ENCODE results near the gene ADAM12.

ADAM12 gene

DNA sequence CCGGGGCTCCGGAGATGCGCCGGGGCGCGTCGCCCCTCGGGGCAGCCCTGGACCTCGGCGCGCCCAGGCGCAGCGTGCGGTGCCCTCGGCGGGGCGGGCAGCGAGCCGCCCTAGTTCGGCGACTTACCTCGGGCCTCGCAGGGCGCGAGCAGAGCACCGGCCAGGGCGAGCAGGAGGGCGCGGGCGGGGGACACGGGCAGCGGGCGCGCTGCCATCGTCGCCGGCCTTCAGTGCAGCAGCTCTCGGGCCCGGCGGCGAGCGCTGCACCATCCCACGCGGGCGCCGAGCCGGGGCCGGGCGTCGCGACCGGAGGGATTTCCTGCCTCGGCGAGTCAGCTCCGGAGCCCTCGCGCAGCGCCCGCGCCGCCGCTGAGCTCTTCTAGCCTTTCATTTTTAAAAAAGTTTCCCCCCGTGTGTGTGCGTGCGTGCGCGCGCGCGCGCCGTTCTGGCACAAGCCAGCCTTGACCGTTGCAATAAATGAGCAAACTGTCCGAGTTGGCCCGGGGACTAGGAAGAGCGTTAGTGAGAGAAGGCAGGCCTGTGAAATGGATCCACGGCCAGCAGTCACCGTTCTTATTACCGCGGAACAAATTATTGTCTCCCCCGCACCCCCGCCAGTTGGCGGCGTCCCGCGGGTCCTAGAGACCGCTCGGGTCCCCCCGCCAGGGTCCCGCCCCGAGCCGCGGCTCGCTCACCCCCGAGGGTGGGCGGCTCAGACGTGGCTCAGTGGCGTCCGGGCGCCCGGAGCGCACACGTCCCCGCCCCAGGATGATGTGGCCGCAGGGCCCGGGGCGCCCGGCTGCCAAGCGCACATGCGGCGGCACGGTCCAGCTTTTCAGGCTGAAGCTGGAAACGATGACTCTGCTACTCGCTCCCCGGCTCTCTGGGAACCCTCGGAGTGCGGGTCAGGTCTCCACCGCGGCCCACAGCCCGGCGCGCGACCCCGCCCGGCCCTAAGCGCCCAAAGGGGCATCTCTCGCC, at the start of gene ADAM12:
Gene ADAM12 (minus strand): TSS at position 547 of the 981 bp plus-strand sequence. CDS start 332 bp downstream, at position 215.
- DNase-seq (ENCODE audit: low spot score): no peak

DNA sequence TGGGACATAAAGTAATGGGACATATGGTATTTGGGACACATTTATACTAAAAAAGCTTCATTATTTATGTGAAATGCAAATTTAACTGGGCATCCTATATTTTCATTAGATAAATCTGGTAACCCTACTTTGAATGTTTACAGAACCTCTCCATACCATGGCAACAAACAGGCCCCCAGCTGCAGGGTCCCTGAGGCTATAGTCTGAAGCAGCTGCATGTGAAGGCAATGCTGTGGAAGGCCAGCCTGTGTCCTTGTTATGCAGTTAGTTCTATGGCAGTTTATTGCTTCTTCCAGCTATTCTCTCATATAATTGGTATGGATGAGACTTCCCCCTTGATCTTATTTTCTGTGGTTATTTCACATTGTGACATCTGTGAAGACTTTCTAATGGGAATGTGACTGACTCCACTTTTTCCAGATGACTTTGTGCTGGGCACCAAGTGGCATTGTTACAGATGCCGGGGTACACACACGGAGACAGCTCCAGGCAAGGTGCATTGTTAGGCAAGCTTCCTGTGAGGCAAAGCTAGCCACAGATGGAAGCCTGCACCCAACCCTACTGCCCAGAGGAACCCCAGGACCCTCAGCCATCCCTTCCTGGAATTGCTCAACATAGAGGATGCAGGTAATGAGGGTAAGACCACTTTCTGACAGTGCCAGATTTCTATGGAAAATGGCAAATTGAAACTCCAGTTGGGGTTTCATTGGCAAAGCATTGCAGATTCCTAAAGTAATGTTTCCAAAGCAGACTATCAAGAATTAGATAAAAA, 49.5 kb upstream of the ADAM12 start:
- DNase-seq (ENCODE audit: low spot score): no peak

DNA sequence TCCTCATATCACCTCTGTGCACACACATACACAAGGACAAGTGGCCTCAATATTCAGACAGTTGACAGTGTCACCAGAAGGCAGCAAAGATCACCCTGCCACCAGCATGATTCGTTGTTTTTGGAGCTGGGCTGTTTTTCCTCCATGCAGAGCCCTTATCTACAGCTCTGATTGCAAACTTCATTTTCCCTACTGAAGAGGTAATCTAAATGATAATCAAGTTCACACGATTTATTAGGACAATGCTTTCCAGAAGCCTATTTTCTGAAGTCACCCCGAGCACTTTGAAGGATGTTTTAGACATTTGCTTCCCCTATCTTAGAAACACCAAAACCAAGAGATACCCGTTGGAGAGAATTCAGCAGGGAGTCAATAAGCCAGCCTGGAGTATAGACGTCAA, 46.0 kb upstream of the ADAM12 start:
- no peak for DNase-seq (ENCODE audit: low spot score)

GRCh38 chr10:126433351-126433750, 45.1 kb upstream of the ADAM12 start:
- no peak for DNase-seq (ENCODE audit: low spot score)

DNA sequence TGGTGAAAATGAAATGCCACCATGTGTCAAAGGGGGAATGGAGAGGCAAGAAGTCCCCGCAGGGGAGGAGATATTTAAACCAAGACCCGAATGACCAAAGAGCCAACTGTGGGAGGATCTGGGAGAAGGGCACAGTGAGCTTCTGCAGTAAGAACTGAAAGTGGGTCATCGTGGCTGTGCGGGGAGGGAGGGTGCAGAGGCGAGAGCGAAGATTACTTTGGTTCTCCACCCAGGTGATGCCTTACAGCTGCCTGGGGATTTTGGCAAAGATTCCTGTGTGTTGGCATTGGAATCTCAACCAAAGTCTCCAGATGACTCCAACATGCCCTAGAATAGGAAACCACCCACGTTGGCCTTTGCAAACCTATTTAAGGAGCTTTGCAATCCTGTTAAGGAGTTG, 44.2 kb upstream of the ADAM12 start:
- DNase-seq (ENCODE audit: low spot score): no peak

DNA sequence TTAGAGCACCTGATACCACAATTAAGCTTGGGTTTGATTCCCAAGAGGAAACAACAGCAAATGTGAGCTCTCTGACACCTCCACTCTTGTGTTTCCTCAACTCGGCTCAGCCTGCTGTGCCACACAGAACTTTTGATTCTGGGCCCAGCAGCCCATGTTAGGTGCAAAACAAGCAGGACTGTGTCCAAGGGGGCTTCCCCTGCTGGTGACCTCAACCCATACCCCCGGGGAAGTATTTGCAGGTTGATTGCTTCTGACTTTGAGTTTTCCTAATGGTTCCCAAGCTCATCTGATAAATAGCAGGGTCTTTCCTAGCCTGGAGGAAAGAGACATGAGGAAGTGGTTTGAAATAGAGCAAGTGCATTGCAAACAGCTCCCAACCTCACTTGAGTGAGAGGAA, 43.5 kb upstream of the ADAM12 start:
- DNase-seq (ENCODE audit: low spot score): no peak

GRCh38 chr10:126430512-126430911, 42.2 kb upstream of the ADAM12 start:
- DNase-seq (ENCODE audit: low spot score): no peak

DNA sequence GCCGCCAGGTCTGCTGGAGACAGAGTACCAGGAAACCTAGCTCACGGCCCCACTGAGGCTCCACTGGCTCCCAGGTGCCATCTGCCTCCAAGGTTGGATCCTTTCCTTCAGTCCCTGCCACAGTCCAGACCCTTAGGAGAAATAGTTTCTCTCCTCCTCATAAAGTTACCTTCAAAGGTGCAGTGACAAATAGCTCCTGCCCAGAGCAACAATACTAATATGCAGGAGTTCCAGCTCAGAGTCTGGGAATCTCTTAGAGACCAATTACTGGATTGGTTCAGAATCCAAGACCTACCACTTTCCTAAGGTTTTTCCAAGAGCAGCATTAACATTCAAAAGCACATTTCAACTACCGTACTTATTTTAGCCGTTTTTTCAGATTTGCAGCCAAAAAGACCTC, 41.0 kb upstream of the ADAM12 start:
- DNase-seq (ENCODE audit: low spot score): no peak

GRCh38 chr10:126425489-126426065, 37.3 kb upstream of the ADAM12 start:
- no peak for DNase-seq (ENCODE audit: low spot score)

DNA sequence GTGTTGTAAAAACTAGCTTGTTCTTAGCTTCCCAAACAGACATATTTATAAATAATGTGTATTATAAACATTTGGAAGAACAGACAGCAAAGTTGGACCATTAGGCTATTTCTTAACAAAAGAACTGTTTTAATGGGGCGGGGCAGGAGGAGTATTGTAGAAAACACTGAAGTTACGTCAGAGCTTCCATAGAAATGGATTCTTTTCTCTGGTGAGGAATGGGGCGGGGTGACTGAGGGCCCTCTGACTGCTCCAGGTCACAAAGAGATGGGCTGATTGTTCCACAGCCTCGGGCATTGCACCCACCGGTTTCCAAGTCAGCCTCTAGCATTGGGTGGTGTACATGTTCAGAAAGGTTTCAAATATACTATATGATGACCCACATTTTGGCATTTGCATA, 36.8 kb upstream of the ADAM12 start:
- DNase-seq (ENCODE audit: low spot score): no peak

DNA sequence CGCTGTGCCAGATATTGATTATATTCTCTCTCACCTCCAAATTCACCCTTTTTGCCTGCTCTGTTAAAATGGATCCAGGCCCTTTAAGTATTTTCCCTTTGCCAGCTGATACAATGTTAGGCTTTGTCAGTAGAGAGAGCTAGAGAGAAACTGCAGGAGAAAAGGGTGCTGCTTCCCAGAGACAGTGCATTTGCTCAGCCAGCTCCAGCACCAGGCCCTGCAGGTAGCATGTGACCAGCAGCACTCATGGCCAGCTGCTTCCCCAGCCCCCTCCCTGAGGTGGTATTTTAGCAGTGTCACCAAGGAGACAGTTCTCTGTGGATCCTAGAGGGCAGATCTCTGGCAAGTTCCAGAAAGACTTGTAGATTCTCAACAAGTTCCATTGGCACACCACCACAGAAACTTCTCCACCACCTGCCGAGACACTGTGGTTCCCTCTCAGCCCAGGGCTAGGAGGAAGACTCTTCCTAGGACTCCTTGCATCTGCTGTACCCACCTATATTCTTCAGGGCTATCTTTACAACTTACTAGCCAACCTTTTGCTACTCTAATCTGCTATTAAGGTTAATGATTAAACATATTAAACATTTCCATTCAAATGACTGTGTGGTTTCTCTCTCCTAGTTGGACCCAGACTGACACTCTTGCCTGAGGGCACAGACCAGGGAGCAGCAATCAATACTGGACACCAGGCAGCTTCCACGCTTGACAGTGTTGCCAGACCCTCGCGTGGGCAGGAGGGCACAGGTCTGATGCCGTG, 35.6 kb upstream of the ADAM12 start:
- DNase-seq (ENCODE audit: low spot score): no peak

DNA sequence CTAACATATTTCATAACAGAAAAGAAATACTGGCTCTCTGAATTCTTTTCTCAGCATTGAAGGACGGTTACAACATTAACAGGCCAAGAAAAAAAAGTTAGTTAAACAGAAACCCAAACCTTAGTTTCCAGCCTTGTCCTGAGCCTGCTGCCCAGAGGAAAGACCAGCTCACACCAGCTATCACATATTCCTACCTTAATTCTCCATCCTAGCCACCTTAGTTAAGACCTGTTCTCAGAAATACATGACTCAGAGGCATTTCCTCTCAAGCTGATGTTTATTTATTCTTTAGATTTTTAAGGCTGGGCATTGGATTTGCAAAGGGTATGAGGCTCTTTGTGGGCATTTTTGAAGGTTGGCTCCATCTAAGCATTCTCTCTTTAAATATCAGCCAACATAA, 34.3 kb upstream of the ADAM12 start:
- DNase-seq (ENCODE audit: low spot score): no peak

GRCh38 chr10:126421756-126422256, 33.5 kb upstream of the ADAM12 start:
- no peak for DNase-seq (ENCODE audit: low spot score)

DNA sequence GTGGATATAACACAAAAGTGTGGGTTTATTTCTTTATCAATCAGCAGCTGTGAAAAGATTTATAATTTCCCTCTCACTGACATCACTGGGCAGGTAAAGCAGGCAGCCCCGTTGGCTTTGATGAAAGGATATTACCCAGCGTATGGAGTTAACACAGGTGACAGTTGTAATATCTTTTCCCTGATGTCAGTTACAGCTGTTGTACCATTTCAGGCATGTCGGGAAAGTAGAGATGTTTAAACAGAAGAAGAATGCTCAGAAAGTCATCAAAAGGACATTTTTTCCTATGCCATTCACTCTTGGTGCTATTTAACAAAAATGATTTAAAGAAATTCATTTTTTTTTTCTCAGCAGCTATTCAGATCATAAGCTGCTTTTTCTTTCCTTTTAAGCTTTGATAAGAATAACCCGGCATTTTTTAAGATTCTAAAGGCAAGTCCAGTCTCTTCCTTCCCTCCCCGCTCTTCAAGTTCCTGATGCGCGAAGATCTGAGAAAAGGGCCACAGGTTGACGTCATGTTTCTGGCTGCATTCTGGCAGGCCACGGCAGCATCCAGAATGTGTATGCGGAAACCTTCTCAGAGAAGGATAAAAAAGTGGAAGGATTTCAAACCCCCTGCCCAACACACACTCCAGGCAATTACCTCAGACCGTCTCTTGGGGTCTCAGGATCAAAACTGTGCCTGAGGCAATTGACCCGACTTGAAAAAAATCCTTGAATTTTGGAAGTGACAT, 32.5 kb upstream of the ADAM12 start:
- DNase-seq (ENCODE audit: low spot score): no peak

DNA sequence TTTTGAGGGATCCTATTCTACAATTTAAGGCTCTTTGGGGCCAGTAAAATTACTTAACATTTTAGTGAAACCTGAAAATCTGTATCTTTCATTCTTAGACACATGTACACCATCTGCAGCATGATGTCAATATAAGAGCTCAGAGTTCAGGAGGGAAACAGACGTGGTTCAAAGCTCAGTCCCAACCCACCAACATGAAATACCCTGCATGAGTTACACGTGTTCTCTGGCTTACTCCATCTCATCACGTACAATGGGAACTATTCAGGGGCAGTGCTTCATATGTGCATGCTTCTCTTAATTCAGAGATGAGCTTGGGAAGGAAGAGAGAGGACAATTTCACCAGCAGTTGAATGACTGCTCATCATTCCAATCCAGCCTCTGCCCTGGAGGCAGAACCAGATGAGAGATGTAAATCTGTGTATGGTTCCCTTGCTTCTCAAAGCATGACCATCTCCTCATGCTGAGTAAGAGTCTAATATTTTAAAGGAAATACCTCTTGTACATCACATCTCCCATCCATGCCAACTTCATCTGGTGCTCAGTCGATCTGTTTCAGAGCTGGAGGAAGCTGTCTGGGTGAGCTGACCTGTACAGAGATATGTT, 29.0 kb upstream of the ADAM12 start:
- DNase-seq (ENCODE audit: low spot score): no peak

GRCh38 chr10:126409821-126410220, 21.5 kb upstream of the ADAM12 start:
- no peak for DNase-seq (ENCODE audit: low spot score)

GRCh38 chr10:126408953-126409641, 20.8 kb upstream of the ADAM12 start:
- DNase-seq (ENCODE audit: low spot score): no peak

DNA sequence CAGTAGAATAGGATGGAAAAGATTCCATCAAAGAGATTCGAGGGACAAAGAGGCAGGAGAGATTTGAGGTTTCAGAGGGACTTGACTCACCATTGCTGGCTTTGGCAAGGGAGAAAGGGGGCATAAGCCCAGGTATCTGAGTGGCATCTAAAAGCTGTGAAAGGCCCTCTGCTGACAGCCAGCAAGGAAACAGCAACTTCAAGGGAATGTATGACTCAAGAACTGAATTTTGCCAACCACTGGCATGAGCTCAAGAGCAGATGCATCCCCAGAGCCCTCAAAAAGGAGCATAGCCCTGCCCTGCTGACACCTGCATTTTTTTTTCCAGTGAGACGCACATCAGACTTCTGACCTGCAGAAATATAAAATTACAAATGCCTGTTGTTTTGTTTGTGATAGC, 19.6 kb upstream of the ADAM12 start:
- DNase-seq (ENCODE audit: low spot score): no peak

GRCh38 chr10:126405239-126405775, 17.0 kb upstream of the ADAM12 start:
- DNase-seq (ENCODE audit: low spot score): no peak

Data from hematopoietic multipotent progenitor cell treated with erythropoietin and hydrocortisone succinate and interleukin-3 and kit ligand, for 17 days (in vitro differentiated cells).